RWPE1 (cell line): Measurements from ENCODE around the gene CALU.

ENCODE experiments used
- CTCF ChIA-PET: fragments of 350-600 bp; sonication (Branson Sonifier 250); formaldehyde crosslinking; extraction: SDS; loops from one replicate; lab custom pipeline; 2021; lab: Yijun Ruan, JAX
- POLR2A ChIA-PET: fragments of 400-600 bp; formaldehyde crosslinking; extraction: SDS; loops from one replicate; lab custom pipeline; 2020; ENCODE audit warnings: antibody characterized with exemption; ENCODE audit not compliant: low non-redundant PET; lab: Yijun Ruan, JAX
- DNase-seq: peaks from one replicate; pipeline ENCODE4 v3.0.0; 2012; ENCODE audit warnings: low spot score
- H3K27ac ChIP-seq: fragments of 450-650 bp; 2 replicates; pipeline ENCODE4 v1.5.1; 2017
- CTCF ChIP-seq: fragments of 450-650 bp; conservative IDR thresholded peaks from 2 replicates; pipeline ENCODE4 v1.5.1; 2017; ENCODE audit warnings: low read depth, mild to moderate bottlenecking

The CALU gene

GRCh38 chr7:128728598-128728997 is 10.6 kb upstream of the CALU start:
- no peak for TF ChIP-seq CTCF
- DNase-seq = no peak
- POLR2A ChIA-PET = no interaction called here
- CTCF ChIA-PET = no interaction called here
- no peak overlapping the region for H3K27ac ChIP-seq

- ChIA-PET CTCF (no interaction called here), POLR2A (no interaction called here)
These were observed 9.7 kb upstream of the CALU start for GRCh38 chr7:128729494-128729893.

GRCh38 chr7:128731184-128731583 is 8.0 kb upstream of the CALU start:
- DNase-seq = no peak
- ChIA-PET POLR2A (no interaction called here), CTCF (no interaction called here)
- H3K27ac ChIP-seq = no peak overlapping the region
- no peak for TF ChIP-seq CTCF

More at GRCh38 chr7:128729494-128729893, 9.7 kb upstream of the CALU start:
- no peak for DNase-seq
- H3K27ac ChIP-seq = no peak overlapping the region
- no peak for TF ChIP-seq CTCF

DNA sequence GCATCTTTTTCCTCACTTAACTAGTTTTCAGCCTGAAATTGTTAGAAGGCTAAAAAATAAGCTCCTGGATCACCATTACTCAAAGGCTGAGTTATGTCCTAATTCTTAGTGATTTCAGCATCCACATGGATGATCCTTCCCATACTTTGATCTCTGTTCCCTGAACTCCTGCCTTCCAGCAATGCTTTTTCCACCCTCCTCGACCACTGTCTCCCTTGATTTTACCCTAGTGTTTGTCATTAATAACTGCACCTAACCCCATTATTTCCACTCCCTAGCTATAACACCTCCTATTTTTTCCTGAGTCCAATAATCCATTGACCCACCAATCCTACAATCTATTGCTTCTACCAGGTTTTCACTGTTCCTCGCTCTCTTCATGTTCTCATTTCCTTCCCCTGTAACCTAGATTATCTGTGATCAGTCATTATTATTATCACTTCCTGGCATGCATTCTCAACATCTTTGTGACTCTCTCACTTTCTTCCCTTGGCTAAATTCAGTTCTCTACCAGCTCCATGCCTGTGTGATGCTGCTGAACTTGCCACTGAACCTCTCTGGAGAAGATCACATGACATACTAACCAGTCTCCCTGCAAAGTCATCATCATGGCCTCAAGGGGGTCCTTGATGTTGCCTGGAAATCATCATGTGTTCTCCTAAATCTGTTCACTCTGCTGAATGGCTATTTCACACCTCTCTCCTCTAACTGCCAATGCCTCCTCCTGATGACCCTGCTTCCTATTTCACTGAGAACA is 6.5 kb upstream of the CALU start:
- DNase-seq = no peak
- no peak for TF ChIP-seq CTCF
- ChIA-PET CTCF (interaction anchor here (0.6 to 0.7 kb wide), 2 partner anchors 22 to 382 kb away, joined by 3 read pairs; no protein-coding TSS in a partner anchor), POLR2A (no interaction called here)
- H3K27ac ChIP-seq = no peak overlapping the region

DNA sequence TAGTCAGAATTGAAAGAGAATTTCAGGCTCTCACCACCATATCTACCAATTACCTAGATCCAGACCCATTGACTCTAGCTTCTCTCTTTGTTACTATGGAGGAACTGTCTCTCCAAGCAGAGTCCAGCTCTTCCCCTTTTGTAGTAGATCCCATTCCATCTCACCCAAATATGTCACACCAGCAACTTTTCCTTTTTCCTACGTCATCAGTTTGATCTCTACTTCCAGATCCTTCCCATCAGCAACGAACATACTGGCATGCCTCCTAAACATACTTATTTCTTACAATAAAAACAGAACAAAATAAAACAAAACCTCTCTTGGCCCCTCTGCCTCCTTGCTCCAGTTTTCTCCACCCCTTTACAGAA is 5.9 kb upstream of the CALU start:
- POLR2A ChIA-PET = no interaction called here
- CTCF ChIA-PET = interaction anchor here (0.6 kb wide), 1 partner anchor 23 kb away, joined by 3 read pairs; no protein-coding TSS in a partner anchor
- no peak overlapping the region for H3K27ac ChIP-seq

DNA sequence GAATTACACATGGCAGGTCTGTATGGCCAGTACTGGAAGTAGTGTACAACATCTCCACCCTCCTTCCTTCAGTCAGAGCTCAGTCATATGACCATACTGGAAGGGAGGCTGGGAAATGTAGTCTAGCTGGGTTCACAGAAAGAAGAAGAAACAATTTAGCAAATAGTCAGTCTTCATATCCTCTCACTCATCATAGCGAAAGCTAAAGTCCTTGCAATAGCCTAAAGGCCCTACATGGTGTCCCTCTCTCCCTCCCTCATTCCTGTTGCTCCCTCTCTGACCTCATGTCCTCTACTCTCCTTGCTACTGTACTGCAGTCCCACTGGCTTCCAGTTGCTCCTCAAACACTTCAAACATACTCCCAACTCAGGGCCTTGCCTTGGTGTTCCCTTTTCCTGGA is 4.3 kb upstream of the CALU start:
- no peak overlapping the region for H3K27ac ChIP-seq
- no peak for TF ChIP-seq CTCF
- CTCF ChIA-PET = no interaction called here
- no peak for DNase-seq
- POLR2A ChIA-PET = no interaction called here

More for the DNA sequence above, 5.9 kb upstream of the CALU start:
- no peak for TF ChIP-seq CTCF
- no peak for DNase-seq
